ENCODE measurements around the gene ELF1. TPM values are rescaled to one million over a fixed set of nuclear protein-coding genes. Genes with fewer than 3 reads are reported as not detected.

Gene ELF1
- total and polyA plus RNA-seq, 2 donors (not counting 1 experiment from before 2014, with no cell fraction given): 38.5 to 41.0 TPM

DNA sequence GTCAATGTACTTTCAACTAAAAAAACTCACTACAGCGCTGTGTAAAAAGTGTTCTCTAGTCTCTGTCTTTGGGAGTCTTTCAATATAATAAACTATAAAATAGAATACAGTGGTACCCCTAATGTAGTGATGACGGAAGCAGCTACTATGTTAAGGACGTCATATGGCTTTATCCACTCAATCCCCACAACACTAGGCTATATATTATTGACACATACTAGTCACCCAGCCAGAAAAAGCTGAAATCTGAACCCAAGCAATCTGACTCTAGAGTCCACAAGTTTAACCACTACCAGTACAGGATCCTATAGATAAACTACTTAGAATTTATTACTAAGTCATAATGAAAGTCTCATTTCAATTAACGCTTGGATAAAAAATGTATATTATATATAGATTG, 48.3 kb downstream of the ELF1 start:
- Histone ChIP-seq H2AFZ (ENCODE audit: low read length) (no peak overlapping the region), H3K36me3 (ENCODE audit: control insufficient read depth, insufficient read depth, low read length) (no peaks in the 10 kb centered on the region), H3K4me3 (replicated peaks in 1 of 4; ENCODE audit: control extremely low read depth in 1 of 4, insufficient read depth in 1 of 4, low read depth in 3 of 4, low read length in 4 of 4) (no peak overlapping the region), H3K27ac (ENCODE audit: insufficient read depth, low read length) (no peak overlapping the region), H3K4me1 (ENCODE audit: control insufficient read depth, extremely low read depth, insufficient read depth, low read length) (no peaks in the 10 kb centered on the region), H3K79me2 (ENCODE audit: control insufficient read depth, insufficient read depth, low read length) (peaks cover 1% of the 10 kb centered on the region), H3K9me3 (ENCODE audit: control insufficient read depth, insufficient read depth, low read depth, low read length) (no peaks in the 10 kb centered on the region), H3K4me2 (ENCODE audit: extremely low read depth, insufficient read depth, low read length) (no peak overlapping the region), H4K20me1 (ENCODE audit: control insufficient read depth, extremely low read depth, insufficient read depth, low read length) (peaks cover 1% of the 10 kb centered on the region), H3K9ac (ENCODE audit: insufficient read depth, low read length) (no peak overlapping the region), H3K27me3 (ENCODE audit: control insufficient read depth, insufficient read depth, low read length) (no peaks in the 10 kb centered on the region)
- TF ChIP-seq EZH2 (IDR thresholded peaks at IDR 0.05; ENCODE audit: low read length, missing control alignments): no peak
- TF ChIP-seq, protein P1, sequence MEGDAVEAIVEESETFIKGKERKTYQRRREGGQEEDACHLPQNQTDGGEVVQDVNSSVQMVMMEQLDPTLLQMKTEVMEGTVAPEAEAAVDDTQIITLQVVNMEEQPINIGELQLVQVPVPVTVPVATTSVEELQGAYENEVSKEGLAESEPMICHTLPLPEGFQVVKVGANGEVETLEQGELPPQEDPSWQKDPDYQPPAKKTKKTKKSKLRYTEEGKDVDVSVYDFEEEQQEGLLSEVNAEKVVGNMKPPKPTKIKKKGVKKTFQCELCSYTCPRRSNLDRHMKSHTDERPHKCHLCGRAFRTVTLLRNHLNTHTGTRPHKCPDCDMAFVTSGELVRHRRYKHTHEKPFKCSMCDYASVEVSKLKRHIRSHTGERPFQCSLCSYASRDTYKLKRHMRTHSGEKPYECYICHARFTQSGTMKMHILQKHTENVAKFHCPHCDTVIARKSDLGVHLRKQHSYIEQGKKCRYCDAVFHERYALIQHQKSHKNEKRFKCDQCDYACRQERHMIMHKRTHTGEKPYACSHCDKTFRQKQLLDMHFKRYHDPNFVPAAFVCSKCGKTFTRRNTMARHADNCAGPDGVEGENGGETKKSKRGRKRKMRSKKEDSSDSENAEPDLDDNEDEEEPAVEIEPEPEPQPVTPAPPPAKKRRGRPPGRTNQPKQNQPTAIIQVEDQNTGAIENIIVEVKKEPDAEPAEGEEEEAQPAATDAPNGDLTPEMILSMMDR (conservative IDR thresholded peaks at IDR 0.05 in 1 of 2, IDR thresholded peaks at IDR 0.05 in 1 of 2; ENCODE audit: low read depth in 1 of 2, low read length in 2 of 2): no peak
- DNase-seq (ENCODE audit: low read depth in 2 of 2): no peak

DNA sequence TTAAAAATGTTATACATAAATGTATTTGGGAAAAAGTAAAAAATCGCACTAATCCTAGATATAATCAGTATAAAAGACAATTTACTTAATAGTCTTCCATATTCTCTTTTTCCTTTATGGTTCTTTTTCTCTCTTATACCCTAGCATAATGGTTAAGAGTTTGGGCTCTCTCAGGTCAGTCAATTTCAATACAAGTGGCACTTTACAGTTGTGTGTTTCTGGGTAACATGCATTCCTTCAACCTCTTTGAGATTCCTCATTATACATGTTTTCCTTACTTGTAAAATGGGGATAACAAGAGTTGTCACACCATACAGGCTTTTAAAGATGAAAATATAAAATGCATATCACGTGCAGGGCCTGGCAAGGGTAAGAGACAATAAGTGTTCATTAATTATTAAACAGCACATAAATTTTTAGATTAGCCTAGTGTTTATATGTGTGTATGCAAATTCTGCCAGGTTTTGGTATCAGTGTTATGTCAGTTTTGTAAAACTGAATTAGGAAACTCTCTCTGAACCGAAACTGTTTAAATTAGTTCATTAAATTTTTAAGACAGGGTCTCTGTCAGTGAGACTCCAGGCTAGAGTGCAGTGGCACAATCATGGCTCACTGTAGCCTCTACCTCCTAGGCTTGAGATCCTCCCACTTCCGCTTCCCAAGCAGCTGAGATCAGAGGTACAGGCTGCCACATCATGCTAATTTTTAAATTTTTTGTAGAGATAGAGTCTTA, 49.8 kb downstream of the ELF1 start:
- Histone ChIP-seq H3K27me3 (ENCODE audit: control insufficient read depth, insufficient read depth, low read length) (no peaks in the 10 kb centered on the region), H3K4me1 (ENCODE audit: control insufficient read depth, extremely low read depth, insufficient read depth, low read length) (no peaks in the 10 kb centered on the region), H4K20me1 (ENCODE audit: control insufficient read depth, extremely low read depth, insufficient read depth, low read length) (no peaks in the 10 kb centered on the region), H3K36me3 (ENCODE audit: control insufficient read depth, insufficient read depth, low read length) (no peaks in the 10 kb centered on the region), H3K9ac (ENCODE audit: insufficient read depth, low read length) (no peak overlapping the region), H3K9me3 (ENCODE audit: control insufficient read depth, insufficient read depth, low read depth, low read length) (no peaks in the 10 kb centered on the region), H3K4me2 (ENCODE audit: extremely low read depth, insufficient read depth, low read length) (no peak overlapping the region), H2AFZ (ENCODE audit: low read length) (no peak overlapping the region), H3K79me2 (ENCODE audit: control insufficient read depth, insufficient read depth, low read length) (peaks cover 1% of the 10 kb centered on the region), H3K4me3 (replicated peaks in 1 of 4; ENCODE audit: control extremely low read depth in 1 of 4, insufficient read depth in 1 of 4, low read depth in 3 of 4, low read length in 4 of 4) (no peak overlapping the region), H3K27ac (ENCODE audit: insufficient read depth, low read length) (no peak overlapping the region)
- no peak for DNase-seq (ENCODE audit: low read depth in 2 of 2)
- TF ChIP-seq EZH2 (IDR thresholded peaks at IDR 0.05; ENCODE audit: low read length, missing control alignments): no peak
- TF ChIP-seq, protein P1 (conservative IDR thresholded peaks at IDR 0.05 in 1 of 2, IDR thresholded peaks at IDR 0.05 in 1 of 2; ENCODE audit: low read depth in 1 of 2, low read length in 2 of 2): no peak

DNA sequence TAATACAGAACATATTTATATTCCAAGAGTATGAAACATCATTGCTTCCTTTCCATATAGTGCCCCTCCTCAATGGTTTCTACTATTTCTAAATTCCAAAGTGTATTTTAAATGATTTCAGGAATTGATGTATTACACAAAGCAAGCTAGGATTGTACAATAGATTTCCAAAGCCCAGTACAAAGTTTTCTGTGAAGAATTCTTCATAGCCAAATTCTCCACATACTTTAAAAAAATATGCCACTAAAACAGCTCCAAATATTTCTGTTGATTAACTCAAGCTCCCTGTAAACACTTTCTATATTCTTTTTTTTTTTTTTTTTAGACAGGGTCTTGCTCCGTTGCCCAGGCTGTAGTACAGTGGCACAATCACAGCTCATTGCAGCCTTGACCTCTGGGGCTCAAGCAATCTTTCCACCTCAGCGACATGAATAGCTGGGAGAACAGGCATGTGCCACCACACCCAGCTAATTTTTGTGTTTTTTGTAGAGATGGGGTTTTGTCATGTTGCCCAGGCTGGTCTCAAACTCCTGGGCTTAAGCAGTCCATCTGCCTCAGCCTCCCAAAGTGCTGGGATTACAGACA, 50.6 kb downstream of the ELF1 start:
- Histone ChIP-seq H3K4me1 (ENCODE audit: control insufficient read depth, extremely low read depth, insufficient read depth, low read length) (no peaks in the 10 kb centered on the region), H3K9ac (ENCODE audit: insufficient read depth, low read length) (no peak overlapping the region), H3K4me2 (ENCODE audit: extremely low read depth, insufficient read depth, low read length) (no peak overlapping the region), H3K9me3 (ENCODE audit: control insufficient read depth, insufficient read depth, low read depth, low read length) (no peaks in the 10 kb centered on the region), H3K79me2 (ENCODE audit: control insufficient read depth, insufficient read depth, low read length) (peaks cover 1% of the 10 kb centered on the region), H3K36me3 (ENCODE audit: control insufficient read depth, insufficient read depth, low read length) (no peaks in the 10 kb centered on the region), H4K20me1 (ENCODE audit: control insufficient read depth, extremely low read depth, insufficient read depth, low read length) (no peaks in the 10 kb centered on the region), H3K27ac (ENCODE audit: insufficient read depth, low read length) (no peak overlapping the region), H2AFZ (ENCODE audit: low read length) (no peak overlapping the region), H3K4me3 (replicated peaks in 1 of 4; ENCODE audit: control extremely low read depth in 1 of 4, insufficient read depth in 1 of 4, low read depth in 3 of 4, low read length in 4 of 4) (no peak overlapping the region), H3K27me3 (ENCODE audit: control insufficient read depth, insufficient read depth, low read length) (no peaks in the 10 kb centered on the region)
- TF ChIP-seq, protein P1 (conservative IDR thresholded peaks at IDR 0.05 in 1 of 2, IDR thresholded peaks at IDR 0.05 in 1 of 2; ENCODE audit: low read depth in 1 of 2, low read length in 2 of 2): no peak
- no peak for TF ChIP-seq EZH2 (IDR thresholded peaks at IDR 0.05; ENCODE audit: low read length, missing control alignments)
- DNase-seq (ENCODE audit: low read depth in 2 of 2): no peak

Measured in fibroblast of lung (primary cell).